HG03103 (cell line): Measurements from ENCODE around the gene ETFA.

Source experiments
- ATAC-seq: cut with Tn5 transposase; IDR thresholded peaks from one replicate; pipeline ENCODE4 v1.9.1; 2021; ENCODE audit warnings: low read depth; ENCODE audit not compliant: unreplicated experiment

The ETFA gene

DNA sequence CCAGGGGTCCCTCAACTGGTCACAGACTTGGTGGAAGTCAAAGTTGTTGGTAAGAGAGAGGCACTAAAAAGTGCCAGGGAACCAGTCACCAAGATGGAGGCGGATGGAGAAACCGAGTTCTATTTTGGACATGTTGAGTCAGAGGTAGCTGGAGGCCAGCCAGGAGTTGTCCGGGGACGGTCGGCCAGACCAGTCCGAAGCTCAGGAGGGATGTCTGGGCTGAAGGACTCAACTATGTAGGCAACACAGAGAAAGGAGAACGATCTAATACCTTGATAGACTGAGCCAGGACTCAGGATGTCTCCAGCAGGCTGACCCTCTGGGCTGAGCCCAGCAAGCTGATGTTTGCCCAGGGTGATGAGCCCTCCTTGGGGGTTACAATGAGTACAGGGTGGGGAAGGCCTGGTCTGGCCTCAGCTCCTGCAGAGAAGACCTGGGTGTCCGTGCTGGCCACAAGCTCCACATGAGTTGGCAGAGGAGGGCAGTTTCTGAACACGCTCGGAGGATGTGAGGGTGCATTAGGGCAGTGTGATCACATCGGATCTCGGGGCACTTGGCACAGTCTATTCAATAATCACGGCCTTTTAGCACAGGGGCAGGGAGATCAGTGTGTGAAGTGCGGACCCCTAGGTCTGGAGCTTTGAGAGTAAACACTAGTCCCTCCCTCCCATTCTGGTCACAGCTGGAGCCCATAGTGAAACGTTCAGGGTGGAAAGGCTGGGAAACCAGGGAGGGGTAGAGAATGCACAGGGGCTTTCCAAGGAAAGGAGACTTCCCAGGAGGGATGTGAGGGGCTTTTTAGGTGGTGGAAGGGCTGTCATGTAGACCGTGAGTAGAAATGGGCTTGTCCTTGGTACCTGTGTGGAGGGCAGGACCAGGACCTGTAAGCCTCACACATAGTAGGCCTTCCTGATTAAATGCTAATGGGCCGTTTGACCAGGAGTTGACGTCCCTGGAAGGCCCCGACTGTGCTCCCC is 111.9 kb downstream of the ETFA start:
- no peak for ATAC-seq

DNA sequence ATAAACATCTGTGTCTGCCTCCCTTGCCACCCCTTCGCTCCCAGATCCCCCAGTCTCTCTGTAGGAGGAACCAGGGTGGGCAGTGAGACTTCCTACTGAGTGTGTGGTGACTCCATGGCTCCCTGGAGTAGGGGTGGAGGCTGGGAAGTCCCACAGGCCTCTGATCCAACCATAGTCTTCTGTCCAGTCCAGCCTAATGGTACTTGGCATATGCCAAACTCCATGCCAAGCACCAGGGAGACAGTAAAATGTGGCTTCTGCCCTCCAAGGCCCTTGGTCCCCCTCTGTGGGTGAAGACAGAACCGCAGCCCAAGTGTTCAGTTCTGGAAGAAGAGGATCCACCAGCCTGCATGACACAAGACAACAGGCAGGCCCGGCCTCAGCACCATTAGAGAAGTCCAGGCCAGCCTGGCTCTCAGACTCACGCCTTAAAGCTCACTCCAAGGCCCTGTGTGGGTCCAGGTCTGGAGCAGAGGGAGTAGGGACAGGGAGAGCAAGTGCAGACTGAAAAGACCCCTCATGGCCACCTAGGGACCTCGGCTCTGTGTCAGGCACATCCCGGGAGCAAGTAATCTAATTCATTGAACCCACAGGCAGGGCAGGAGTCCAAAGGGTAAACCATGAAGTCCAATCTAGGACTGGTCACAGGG is 112.7 kb downstream of the ETFA start:
- ATAC-seq, result no peak

DNA sequence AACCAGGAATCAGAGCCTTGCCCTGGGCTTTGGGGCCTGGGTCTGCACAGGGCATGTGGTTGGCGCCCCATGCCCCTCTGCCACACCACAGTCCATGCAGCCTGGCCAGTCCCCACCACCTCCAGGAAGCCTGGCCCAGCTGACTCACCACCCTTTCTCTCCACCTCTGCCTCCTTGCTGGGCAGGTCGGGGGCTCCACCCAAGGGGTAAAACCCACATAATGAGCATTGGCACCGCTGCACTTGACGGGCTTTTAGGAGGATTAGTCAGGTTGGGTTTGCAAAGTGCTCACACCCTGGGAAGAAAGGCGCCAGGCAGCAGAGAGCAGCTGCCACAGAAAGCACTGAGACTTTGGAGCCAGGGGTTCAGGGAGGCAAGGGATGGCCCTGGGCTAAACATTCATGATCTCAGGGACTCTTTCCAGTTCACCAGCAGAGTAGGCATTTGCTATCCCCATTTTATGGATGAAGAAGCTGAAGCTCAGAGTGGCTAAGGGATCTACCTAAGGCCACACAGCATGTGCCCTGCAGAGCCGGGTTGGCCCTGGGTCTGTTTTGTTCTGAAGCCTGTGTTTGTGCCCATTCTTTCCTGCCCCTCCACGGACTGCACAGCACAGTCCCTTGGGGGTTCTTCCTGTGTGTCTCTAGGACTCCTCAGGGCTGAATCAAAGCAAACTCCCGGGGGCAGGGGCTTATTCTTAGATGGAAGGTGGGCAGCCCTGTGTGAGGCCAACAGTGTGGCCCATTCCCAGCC is 113.4 kb downstream of the ETFA start:
- ATAC-seq, result no peak

- no peak for ATAC-seq
Measured at GRCh38 chr15:76196269-76197231, 114.7 kb downstream of the ETFA start.

- no peak for ATAC-seq
Measured at GRCh38 chr15:76195506-76196268, 115.6 kb downstream of the ETFA start.

GRCh38 chr15:76193934-76194333 is 117.3 kb downstream of the ETFA start:
- ATAC-seq, result no peak

- no peak for ATAC-seq
Measured at GRCh38 chr15:76192715-76193114, 118.6 kb downstream of the ETFA start.

DNA sequence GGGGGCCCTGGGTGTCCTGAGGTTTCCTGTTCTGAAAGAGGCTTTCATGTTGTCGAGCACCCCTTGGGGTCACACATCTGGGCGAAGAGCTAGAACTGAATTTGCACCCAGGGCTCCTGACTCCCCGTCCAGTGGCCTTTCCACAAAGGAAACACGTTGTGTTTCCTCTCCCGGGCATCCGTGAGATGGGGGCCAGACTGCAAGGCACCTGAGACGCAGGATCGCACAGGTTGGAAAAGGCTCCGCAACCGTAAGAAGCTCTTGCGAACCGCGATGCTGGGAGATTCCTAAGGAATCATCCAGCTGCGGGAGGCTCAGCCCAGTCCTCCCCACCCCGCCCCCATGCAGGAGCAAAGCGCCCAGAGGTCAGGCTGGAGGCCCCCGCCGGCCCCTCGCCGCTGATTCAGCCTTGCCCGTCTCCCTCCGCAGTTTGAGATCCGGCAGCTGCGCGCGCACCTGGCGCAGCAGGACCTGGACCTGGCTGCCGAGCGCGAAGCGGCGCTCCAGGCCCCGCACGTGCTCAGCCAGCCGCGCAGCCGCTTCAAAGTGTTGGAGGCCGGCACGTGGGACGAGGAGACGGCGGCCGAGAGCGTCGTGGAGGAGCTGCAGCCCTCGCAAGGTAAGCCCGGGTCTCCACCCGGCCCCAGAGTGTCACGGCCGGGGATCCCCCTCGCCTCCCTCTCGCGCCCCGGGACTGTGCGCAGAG is 119.6 kb downstream of the ETFA start:
- ATAC-seq, result no peak

DNA sequence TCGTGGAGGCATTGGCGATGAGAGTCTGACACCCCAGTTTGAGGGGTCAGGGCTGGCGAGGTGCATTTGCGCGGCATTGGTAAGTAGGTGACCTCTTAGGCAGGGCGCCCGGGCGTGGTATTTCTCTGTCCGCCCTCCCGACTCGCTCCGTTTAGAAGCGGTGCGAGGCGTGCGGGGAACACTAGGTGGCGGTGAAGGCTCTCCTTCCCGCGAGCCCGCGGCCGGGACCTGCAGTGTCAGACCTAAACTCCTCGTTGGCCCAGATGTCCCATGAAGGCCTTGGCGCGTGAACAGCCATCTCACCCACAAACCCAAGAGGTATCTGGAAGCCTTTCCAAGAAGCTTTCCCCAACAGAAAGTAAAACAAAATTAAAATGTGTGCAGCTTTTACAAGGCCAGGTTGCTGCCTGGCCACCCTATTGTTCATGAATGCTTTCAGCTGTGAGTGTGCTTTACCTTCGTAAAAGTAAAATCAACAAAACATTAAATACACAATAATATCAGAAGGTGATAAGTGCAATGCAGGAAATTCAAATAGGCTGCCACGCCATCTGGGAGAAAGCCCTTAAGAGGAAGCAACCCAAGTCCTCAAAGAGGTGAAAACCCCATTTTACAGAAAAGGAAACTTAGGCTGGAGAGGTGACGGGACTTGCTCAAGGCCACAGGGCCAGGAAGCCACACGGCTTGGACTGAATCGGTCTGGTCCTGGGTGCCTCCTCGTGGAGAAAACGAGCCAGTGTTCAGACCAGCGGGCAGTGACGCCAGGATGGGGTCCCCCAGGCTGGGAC is 120.3 kb downstream of the ETFA start:
- peak; percentile 92 for ATAC-seq

- ATAC-seq, result no peak
Measured at GRCh38 chr15:76190070-76190564, 121.2 kb downstream of the ETFA start.

GRCh38 chr15:76189106-76189505 is 122.2 kb downstream of the ETFA start:
- no peak for ATAC-seq

DNA sequence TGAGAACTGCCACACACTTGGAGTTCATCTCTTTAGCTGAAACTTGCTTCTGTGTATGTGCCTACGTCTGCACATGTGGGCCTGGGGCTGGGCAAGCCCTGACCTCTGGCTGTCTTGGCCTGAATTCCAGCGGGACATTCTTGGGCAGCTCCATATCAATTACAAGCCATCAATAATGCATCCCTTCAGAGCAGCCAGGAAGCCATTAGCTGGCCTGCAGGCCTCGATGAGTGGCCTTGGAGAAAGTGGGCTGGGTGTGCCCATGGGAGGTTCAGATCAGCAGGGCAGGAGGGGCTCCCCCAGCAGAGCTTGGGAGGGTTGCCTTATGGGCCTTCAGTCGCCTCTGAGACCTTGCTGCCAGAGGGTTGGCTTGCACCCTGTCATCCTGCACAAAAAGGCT is 124.1 kb downstream of the ETFA start:
- no peak for ATAC-seq

GRCh38 chr15:76185716-76186115 is 125.6 kb downstream of the ETFA start:
- no peak for ATAC-seq

- no peak for ATAC-seq
Measured at GRCh38 chr15:76184650-76185035, 126.6 kb downstream of the ETFA start.

DNA sequence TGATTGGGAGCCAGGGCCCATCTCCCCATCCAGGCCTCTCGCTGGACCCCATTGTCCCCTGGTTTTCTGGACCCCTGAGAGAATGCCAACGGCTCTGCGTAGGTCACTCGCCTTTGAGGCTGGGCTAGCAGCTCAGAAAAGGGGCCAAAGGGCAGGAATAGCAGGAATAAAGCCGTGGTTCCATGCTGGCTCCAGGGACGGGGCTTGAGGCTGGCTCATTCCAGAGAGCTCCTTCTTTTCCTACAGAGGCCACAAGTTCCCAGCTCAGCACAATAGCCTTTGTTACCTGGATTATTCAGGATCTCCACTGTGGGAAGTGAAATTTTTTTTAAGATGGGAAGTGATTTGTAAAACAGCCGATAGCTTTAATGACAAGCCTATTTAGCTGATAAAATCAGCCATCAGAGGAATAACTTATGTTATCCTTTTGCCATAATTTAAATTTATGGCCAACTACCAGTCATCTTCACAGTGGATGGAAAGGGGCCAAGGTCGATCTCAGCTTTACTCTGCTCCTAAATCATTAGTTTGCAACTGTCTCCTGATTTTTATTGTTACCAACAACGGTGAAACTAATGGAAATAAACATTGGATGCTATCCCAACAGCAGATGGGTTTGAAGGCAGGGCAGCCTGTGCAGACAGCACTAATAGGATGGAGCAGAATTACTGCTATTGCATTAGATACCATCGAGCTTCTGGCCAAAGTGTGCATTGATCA is 127.2 kb downstream of the ETFA start:
- no peak for ATAC-seq

DNA sequence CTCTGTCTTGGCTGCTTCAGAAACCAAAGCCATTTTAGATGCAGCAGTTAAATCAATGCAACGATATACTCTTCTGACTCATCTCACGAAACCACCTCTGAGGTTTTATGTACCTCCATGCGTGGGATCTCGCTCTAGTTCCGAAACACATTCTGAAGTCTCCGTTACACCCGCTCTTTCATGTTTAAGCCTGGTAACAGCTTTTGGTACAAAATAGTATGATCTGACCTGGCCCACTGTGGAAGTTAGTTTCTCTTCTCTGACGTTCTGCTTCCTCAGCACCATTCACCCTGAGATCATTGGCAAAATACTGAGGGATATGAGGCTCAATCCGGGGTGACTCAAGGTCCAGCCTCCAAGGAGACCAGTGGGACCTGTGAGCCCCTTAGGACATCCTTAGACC is 129.6 kb downstream of the ETFA start:
- ATAC-seq, result no peak

GRCh38 chr15:76180321-76180720 is 130.9 kb downstream of the ETFA start:
- no peak for ATAC-seq
